ENCODE measurements around the gene NDUFV3. TPM values are rescaled to one million over a fixed set of nuclear protein-coding genes. Genes with fewer than 3 reads are reported as not detected.

Gene NDUFV3
- total RNA-seq, 1 experiment from 2014 or later = 39.6 TPM

- BruUV-seq (replicated peaks) = no TSS peak
These were observed 14.5 kb upstream of the NDUFV3 start for GRCh38 chr21:42878678-42878992.

GRCh38 chr21:42878993-42879787 is 13.9 kb upstream of the NDUFV3 start, which contains the start of gene WDR4:
Gene WDR4 (minus strand): TSS chr21:42879539. CDS start chr21:42879495, 44 bp downstream.
- H3K27me3 ChIP-seq (replicated peaks; ENCODE audit: insufficient read depth, low read depth, low read length, poor library complexity) = no peaks in the 10 kb centered on the region
- peak within 1 kb of the TSS; percentile 87 for H3K27ac ChIP-seq (ENCODE audit: low read depth, low read length, poor library complexity, severe bottlenecking)
- ChIA-PET CTCF (no interaction called here), POLR2A (ENCODE audit: low non-redundant PET) (interaction anchor here (0.7 kb wide), 1 partner anchor 441 kb away, joined by 9 read pairs; no protein-coding TSS in a partner anchor)
- H3K4me1 ChIP-seq (ENCODE audit: insufficient read depth, low read length, poor library complexity, severe bottlenecking) = no peaks in the 10 kb centered on the region
- no TSS peak for BruUV-seq (replicated peaks)
- TF ChIP-seq EZH2 (IDR thresholded peaks at IDR 0.05; ENCODE audit: borderline replicate concordance, low read depth, low read length, poor library complexity, severe bottlenecking) = no peak
- TF ChIP-seq CTCF (conservative IDR thresholded peaks at IDR 0.05; ENCODE audit: low read depth, low read length) = no peak
- peak within 1 kb of the TSS; percentile 95 for H3K4me3 ChIP-seq (ENCODE audit: low read depth, low read length, poor library complexity, severe bottlenecking)
- peaks cover 13% of the 10 kb centered on the region for H3K36me3 ChIP-seq (ENCODE audit: insufficient read depth, low read length, poor library complexity, severe bottlenecking)
- DNase-seq (ENCODE audit: low spot score) = peak; percentile 98
- intact Hi-C loops (cut with micrococcal nuclease; ENCODE audit: unreplicated experiment) = loop anchor here (1.0 to 2.0 kb wide), 2 partner anchors 14 to 16 kb away; partner anchors contain the start of gene NDUFV3
- H3K9me3 ChIP-seq (ENCODE audit: low read depth, low read length, poor library complexity, severe bottlenecking) = no peaks in the 10 kb centered on the region

More at GRCh38 chr21:42878678-42878992, 14.5 kb upstream of the NDUFV3 start:
- H3K9me3 ChIP-seq (ENCODE audit: low read depth, low read length, poor library complexity, severe bottlenecking) = no peaks in the 10 kb centered on the region
- peaks cover 16% of the 10 kb centered on the region for H3K36me3 ChIP-seq (ENCODE audit: insufficient read depth, low read length, poor library complexity, severe bottlenecking)
- peak overlapping the region; percentile 87 for H3K27ac ChIP-seq (ENCODE audit: low read depth, low read length, poor library complexity, severe bottlenecking)
- peak overlapping the region; percentile 95 for H3K4me3 ChIP-seq (ENCODE audit: low read depth, low read length, poor library complexity, severe bottlenecking)
- ChIA-PET CTCF (no interaction called here), POLR2A (ENCODE audit: low non-redundant PET) (interaction anchor here (0.7 kb wide), 1 partner anchor 441 kb away, joined by 9 read pairs; no protein-coding TSS in a partner anchor)
- no peaks in the 10 kb centered on the region for H3K4me1 ChIP-seq (ENCODE audit: insufficient read depth, low read length, poor library complexity, severe bottlenecking)
- intact Hi-C loops (cut with micrococcal nuclease; ENCODE audit: unreplicated experiment) = loop anchor here (2.0 kb wide), 1 partner anchor 16 kb away; no protein-coding TSS in a partner anchor
- TF ChIP-seq EZH2 (IDR thresholded peaks at IDR 0.05; ENCODE audit: borderline replicate concordance, low read depth, low read length, poor library complexity, severe bottlenecking) (no peak), CTCF (conservative IDR thresholded peaks at IDR 0.05; ENCODE audit: low read depth, low read length) (no peak)
- no peaks in the 10 kb centered on the region for H3K27me3 ChIP-seq (replicated peaks; ENCODE audit: insufficient read depth, low read depth, low read length, poor library complexity)
- no peak for DNase-seq (ENCODE audit: low spot score)

GRCh38 chr21:42880352-42880751 is 12.8 kb upstream of the NDUFV3 start:
- TSS peak; percentile 73 for BruUV-seq (replicated peaks)
- POLR2A ChIA-PET (ENCODE audit: low non-redundant PET) = no interaction called here

More at GRCh38 chr21:42880352-42880751, 12.8 kb upstream of the NDUFV3 start:
- Histone ChIP-seq H3K27me3 (replicated peaks; ENCODE audit: insufficient read depth, low read depth, low read length, poor library complexity) (no peaks in the 10 kb centered on the region), H3K36me3 (ENCODE audit: insufficient read depth, low read length, poor library complexity, severe bottlenecking) (peaks cover 13% of the 10 kb centered on the region), H3K9me3 (ENCODE audit: low read depth, low read length, poor library complexity, severe bottlenecking) (no peaks in the 10 kb centered on the region), H3K4me1 (ENCODE audit: insufficient read depth, low read length, poor library complexity, severe bottlenecking) (no peaks in the 10 kb centered on the region), H3K4me3 (ENCODE audit: low read depth, low read length, poor library complexity, severe bottlenecking) (peak overlapping the region; percentile 95), H3K27ac (ENCODE audit: low read depth, low read length, poor library complexity, severe bottlenecking) (no peak overlapping the region)
- no peak for TF ChIP-seq EZH2 (IDR thresholded peaks at IDR 0.05; ENCODE audit: borderline replicate concordance, low read depth, low read length, poor library complexity, severe bottlenecking)
- no peak for TF ChIP-seq CTCF (conservative IDR thresholded peaks at IDR 0.05; ENCODE audit: low read depth, low read length)
- CTCF ChIA-PET = no interaction called here
- intact Hi-C loops (cut with micrococcal nuclease; ENCODE audit: unreplicated experiment) = no loop called here
- DNase-seq (ENCODE audit: low spot score) = no peak
